Naive B cell (primary cell): Measurements from ENCODE around the gene VIPAS39. TPM values are rescaled to one million over a fixed set of nuclear protein-coding genes. Genes with fewer than 3 reads are reported as not detected.

ENCODE experiments used
- ATAC-seq, 2 donors: fragments of 150-1000 bp; cut with Tn5 transposase; 2 replicates each; pipeline ENCODE4 v1.10.0; 2021; ENCODE audit warnings: low read depth in 2 of 2, mild to moderate bottlenecking in 2 of 2, moderate library complexity in 2 of 2
- DNase-seq: peaks from one replicate; pipeline ENCODE4 v3.0.0; 2022
- H3K27ac Mint-ChIP-seq, 6 donors: one replicate each; pipeline ENCODE4 v1.8.0; 2020 to 2022; ENCODE audit warnings: mild to moderate bottlenecking in 6 of 6, mixed read lengths in 6 of 6, moderate library complexity in 5 of 6, inconsistent platforms in 2 of 6
- H3K27me3 Mint-ChIP-seq, 3 donors: one replicate each; pipeline ENCODE4 v1.8.0; 2021 to 2022; ENCODE audit warnings: mixed read lengths in 3 of 3, mild to moderate bottlenecking in 1 of 3
- H3K36me3 Mint-ChIP-seq, 2 donors: one replicate each; pipeline ENCODE4 v1.8.0; 2020 to 2022; ENCODE audit warnings: mixed read lengths in 2 of 2, inconsistent platforms in 1 of 2, mild to moderate bottlenecking in 1 of 2
- H3K4me1 Mint-ChIP-seq, 3 donors: one replicate each; pipeline ENCODE4 v1.8.0; 2020 to 2022; ENCODE audit warnings: mixed read lengths in 3 of 3, inconsistent platforms in 1 of 3, mild to moderate bottlenecking in 1 of 3, moderate library complexity in 1 of 3
- H3K4me3 Mint-ChIP-seq, 8 donors: one replicate each; pipeline ENCODE4 v1.8.0; 2020 to 2022; ENCODE audit warnings: mild to moderate bottlenecking in 8 of 8, mixed read lengths in 8 of 8, moderate library complexity in 8 of 8, inconsistent platforms in 2 of 8
- H3K9me3 Mint-ChIP-seq, 7 donors: one replicate each; pipeline ENCODE4 v1.8.0; 2020 to 2022; ENCODE audit warnings: mixed read lengths in 7 of 7, mild to moderate bottlenecking in 5 of 7, inconsistent platforms in 2 of 7, moderate library complexity in 1 of 7
- polyA plus RNA-seq, 6 donors: library from polyadenylated mRNA; unstranded; fragments of 300-500 nt; fragmentation: Illumina TruSeq; gene quantifications; one replicate each; pipeline ENCODE4 v1.2.3, GENCODE V29; 2021; ENCODE audit warnings: low read depth in 6 of 6

The VIPAS39 gene
- polyA plus RNA-seq, 6 donors from 2014 or later: 8.6 to 13.9 (median 9.7) TPM

DNA sequence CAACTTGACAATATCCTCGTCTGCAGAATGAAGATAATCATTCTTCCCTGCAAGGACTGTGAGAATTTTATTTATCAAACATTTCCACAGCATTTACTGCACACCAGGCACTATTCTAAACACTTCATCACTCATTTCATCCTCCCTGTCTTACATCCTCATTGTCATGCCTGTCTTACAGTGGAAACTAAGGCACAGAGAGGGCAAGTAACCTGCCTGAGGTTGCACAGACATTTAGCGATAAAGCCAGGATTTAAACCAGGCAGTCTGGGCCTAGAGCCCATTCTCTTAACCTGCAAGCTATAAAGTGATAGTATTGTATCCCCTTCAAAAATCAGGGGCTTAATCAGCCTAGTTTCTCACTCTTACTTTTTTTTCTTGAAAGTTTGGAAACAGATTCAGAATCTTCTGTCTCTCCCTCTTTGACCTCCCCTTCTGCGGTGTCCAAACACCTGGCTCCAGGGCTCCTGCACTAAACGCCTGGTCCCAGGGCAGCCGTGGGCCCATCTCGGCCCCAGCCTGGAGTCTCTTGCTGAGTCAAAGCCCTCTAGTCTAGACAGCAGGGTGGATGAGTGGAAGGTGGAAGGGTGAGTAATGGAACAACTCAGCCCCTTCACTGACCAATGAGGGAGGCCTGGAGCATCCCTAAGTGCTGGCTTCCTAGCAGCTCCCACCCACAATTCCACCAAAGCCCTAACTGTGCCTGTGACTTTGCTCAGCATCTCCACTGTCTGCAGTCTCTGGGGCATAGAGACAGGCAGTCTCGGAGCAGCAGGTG, 28.7 kb upstream of the VIPAS39 start:
- DNase-seq (no peak), ATAC-seq (no peak)
- Mint-ChIP-seq H3K27ac (no peak overlapping the region), H3K36me3 (no peaks in the 10 kb centered on the region), H3K4me3 (no peak overlapping the region), H3K9me3 (no peaks in the 10 kb centered on the region), H3K27me3 (no peaks in the 10 kb centered on the region), H3K4me1 (peaks cover 0 to 6% (median 0%) of the 10 kb centered on the region in 3 donors)

DNA sequence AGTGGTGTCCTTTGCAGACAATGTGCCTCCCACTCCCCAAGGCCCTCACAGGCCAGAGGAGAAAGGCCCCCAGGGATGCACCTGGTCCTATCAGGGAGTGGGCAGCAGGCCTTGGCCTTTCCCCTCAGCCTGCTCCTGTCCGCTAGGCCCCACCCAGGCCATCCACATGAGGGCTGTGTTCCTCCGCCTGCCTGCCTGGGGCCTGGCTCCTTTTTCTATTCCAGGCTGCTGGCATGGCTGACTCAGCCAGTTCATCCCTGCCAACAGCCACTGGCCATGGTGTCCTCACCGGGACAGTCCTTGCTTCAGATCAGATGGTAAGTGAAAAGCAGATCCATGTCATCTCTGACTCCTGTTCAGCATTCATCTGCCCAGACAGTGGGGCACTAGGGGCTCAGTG, 27.9 kb upstream of the VIPAS39 start:
- H3K4me3 Mint-ChIP-seq: no peak overlapping the region
- no peak overlapping the region for H3K27ac Mint-ChIP-seq
- ATAC-seq (no peak), DNase-seq (no peak)
- H3K4me1 Mint-ChIP-seq: peaks cover 0 to 6% (median 0%) of the 10 kb centered on the region in 3 donors
- no peaks in the 10 kb centered on the region for H3K9me3 Mint-ChIP-seq
- no peaks in the 10 kb centered on the region for H3K36me3 Mint-ChIP-seq
- no peaks in the 10 kb centered on the region for H3K27me3 Mint-ChIP-seq

- DNase-seq: no peak
- H3K27ac Mint-ChIP-seq: peak overlapping the region in 1 of 6 donors; percentile 47
- peak overlapping the region in 1 of 8 donors; percentile 42 for H3K4me3 Mint-ChIP-seq
- no peaks in the 10 kb centered on the region for H3K9me3 Mint-ChIP-seq
- H3K36me3 Mint-ChIP-seq: no peaks in the 10 kb centered on the region
- H3K4me1 Mint-ChIP-seq: peaks cover 0 to 6% (median 0%) of the 10 kb centered on the region in 3 donors
- no peak for ATAC-seq
- no peaks in the 10 kb centered on the region for H3K27me3 Mint-ChIP-seq
Measured at GRCh38 chr14:77482422-77482821, 25.0 kb upstream of the VIPAS39 start.

- Mint-ChIP-seq H3K27me3 (no peaks in the 10 kb centered on the region), H3K4me1 (peaks cover 0 to 6% (median 2%) of the 10 kb centered on the region in 3 donors), H3K27ac (no peak overlapping the region), H3K4me3 (no peak overlapping the region), H3K9me3 (no peaks in the 10 kb centered on the region), H3K36me3 (no peaks in the 10 kb centered on the region)
- peak; percentile 51 to 60 for ATAC-seq
- DNase-seq: no peak
Measured at GRCh38 chr14:77478796-77479195, 21.4 kb upstream of the VIPAS39 start.

DNA sequence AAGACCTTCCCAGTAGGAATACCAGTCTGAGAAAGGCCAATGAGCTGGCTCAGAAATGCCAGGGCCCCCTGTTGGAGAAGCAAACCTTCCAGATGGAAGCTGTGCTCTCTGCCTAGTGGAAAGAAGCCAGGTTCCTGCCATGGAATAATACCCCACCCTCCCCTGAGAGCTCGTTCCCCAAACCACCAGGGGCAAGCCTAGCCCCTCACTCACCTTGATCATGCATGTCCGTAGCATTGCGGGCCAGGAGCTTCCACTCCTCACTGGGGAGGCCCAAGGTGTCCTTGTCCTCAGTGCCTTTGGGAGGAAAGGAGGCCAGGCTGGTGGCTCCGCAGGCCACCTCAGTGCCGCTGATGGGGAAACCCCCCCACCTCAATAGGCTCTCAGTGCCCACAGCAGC, 20.6 kb upstream of the VIPAS39 start:
- no peak for DNase-seq
- Mint-ChIP-seq H3K4me3 (no peak overlapping the region), H3K27me3 (no peaks in the 10 kb centered on the region), H3K36me3 (no peaks in the 10 kb centered on the region), H3K4me1 (peaks cover 0 to 6% (median 2%) of the 10 kb centered on the region in 3 donors), H3K9me3 (no peaks in the 10 kb centered on the region), H3K27ac (no peak overlapping the region)
- ATAC-seq: no peak

DNA sequence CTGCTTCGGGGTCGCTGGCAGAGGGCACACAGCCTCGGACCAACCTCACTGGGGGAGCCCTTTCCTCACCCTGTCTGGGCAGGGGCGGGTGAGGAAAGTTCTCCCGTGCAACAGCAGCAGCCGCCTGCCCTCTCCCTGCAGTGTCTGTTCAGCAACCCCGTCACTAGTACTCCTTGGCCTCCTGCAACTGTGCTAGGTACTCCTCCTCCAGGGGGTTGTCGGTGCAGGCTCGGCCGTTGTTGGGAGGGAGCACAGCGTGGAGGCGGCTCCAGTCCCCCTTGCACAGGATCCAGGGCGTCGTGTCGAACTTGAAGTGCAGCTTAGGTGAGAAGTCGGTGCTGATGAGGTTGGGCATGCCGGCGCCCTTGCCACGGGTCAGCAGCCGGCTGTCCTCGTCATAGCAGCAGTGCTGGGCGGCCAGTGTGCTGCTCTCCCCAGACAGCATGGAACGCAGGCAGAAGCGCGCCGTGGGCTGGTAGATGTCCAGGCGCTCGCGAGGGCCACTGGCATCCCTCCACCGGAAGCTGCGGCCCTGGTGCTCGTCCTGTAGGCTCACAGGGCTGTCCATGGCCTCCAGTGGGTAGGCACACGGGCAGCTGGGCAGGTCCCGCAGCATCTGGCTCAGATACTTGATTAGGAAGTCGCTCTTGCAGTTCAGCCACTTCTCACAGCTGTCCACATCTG, 18.2 kb upstream of the VIPAS39 start:
- no peaks in the 10 kb centered on the region for H3K36me3 Mint-ChIP-seq
- ATAC-seq: no peak
- no peaks in the 10 kb centered on the region for H3K9me3 Mint-ChIP-seq
- DNase-seq: no peak
- peak overlapping the region in 1 of 8 donors; percentile 71 for H3K4me3 Mint-ChIP-seq
- H3K4me1 Mint-ChIP-seq: peaks cover 0 to 2% (median 0%) of the 10 kb centered on the region in 3 donors
- H3K27ac Mint-ChIP-seq: no peak overlapping the region
- no peaks in the 10 kb centered on the region for H3K27me3 Mint-ChIP-seq

DNA sequence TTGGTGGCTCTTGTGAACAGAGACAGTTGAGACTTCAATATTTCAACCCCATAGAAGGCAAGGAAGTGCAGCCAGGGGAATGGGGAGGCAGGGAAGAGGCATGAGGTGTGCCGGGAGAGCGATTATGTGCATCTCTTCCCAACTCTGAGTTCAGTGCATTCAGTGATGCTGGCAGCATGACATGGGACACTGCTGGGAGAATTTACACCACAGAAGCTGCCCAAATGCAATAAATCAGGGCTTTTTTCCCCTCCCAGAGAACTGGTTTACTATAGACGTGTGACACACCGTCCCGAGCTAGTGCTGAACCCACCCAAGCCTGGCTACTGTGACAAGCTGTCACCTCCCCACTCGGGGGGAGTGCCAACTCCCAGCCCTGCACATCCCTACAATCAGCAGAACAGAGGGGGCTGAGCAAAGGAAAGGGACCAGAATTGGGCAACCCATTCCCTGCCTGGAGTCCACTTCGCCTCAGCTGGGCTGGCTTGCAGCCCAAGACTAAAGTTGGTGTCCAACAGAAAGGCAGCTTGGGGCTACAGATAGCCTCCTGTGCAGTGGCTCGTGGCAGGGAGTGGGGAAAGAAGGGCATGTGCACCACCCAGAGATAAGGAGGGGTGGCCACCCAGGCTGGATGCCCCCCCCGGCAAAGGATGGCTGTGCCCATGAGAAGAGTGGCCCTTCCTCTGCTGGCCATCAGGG, 17.2 kb upstream of the VIPAS39 start:
- no peaks in the 10 kb centered on the region for H3K27me3 Mint-ChIP-seq
- H3K36me3 Mint-ChIP-seq: peaks cover 0 to under 1% of the 10 kb centered on the region in 2 donors
- peaks cover 0 to 2% (median 0%) of the 10 kb centered on the region in 3 donors for H3K4me1 Mint-ChIP-seq
- H3K9me3 Mint-ChIP-seq: no peaks in the 10 kb centered on the region
- peak overlapping the region in 2 of 6 donors; percentile 69 for H3K27ac Mint-ChIP-seq
- ATAC-seq: no peak
- no peak for DNase-seq
- H3K4me3 Mint-ChIP-seq: no peak overlapping the region

DNA sequence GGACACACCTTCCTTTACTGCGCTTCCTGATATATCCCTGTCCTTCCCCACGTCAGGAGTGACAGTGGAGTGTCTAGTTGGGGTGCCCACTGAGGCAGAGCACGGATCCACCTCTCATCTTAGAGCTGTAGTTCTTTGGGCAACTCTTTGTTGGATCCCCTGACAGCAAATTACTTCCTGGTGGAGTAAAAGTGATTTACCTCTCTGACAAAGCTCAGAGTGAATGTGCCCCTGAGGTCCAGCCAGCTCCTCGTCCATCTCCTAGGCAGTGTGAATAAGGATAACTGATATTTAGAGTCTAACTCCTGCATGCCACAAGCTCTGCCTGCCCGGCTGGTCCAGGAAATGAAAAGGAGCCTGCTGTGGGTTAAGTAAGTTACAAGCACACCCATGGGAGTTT, 16.5 kb upstream of the VIPAS39 start:
- DNase-seq: no peak
- H3K4me1 Mint-ChIP-seq: peaks cover 0 to 2% (median 0%) of the 10 kb centered on the region in 3 donors
- peaks cover 7 to 8% of the 10 kb centered on the region in 2 donors for H3K36me3 Mint-ChIP-seq

DNA sequence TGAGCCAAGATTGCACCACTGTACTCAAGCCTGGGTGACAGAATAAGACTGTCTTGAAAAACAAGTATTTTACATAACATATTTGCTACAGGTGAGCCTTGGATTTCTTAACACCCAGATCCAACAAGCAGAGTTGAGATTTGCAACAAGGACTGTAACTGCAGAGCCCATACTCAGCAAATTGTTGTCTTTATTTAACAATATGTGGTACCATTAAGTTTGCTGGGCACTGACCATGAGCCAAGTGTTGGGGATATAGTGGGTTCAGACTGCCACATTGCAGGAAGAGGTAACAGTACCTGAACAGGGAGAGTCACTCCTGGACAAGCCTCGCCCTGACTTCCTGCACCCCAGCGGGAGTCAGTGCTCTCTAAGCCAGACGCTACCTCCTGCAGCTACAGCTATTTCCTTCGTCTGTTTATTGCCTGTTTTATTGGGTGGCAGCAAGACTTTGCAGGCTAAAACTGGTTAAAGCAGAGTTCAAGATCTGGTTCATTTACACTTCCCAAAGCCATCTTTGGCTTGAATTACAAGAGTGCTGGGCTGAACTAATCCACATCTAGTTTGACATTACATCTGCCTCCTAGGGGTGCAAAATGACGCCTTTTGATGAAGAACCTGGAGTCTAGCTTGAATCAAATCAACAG, 12.9 kb upstream of the VIPAS39 start:
- Mint-ChIP-seq H3K27ac (no peak overlapping the region), H3K4me1 (no peaks in the 10 kb centered on the region), H3K36me3 (peaks cover 14 to 20% of the 10 kb centered on the region in 2 donors), H3K27me3 (no peaks in the 10 kb centered on the region), H3K4me3 (no peak overlapping the region), H3K9me3 (no peaks in the 10 kb centered on the region)
- ATAC-seq (no peak), DNase-seq (no peak)

More for the DNA sequence above, 16.5 kb upstream of the VIPAS39 start:
- Mint-ChIP-seq H3K9me3 (no peaks in the 10 kb centered on the region), H3K27me3 (no peaks in the 10 kb centered on the region), H3K4me3 (no peak overlapping the region), H3K27ac (peak overlapping the region in 2 of 6 donors; percentile 69)
- no peak for ATAC-seq

GRCh38 chr14:77469539-77469938, 12.1 kb upstream of the VIPAS39 start:
- ATAC-seq (no peak), DNase-seq (no peak)
- peaks cover 20 to 22% of the 10 kb centered on the region in 2 donors for H3K36me3 Mint-ChIP-seq
- H3K4me3 Mint-ChIP-seq: no peak overlapping the region
- no peak overlapping the region for H3K27ac Mint-ChIP-seq
- H3K27me3 Mint-ChIP-seq: no peaks in the 10 kb centered on the region
- no peaks in the 10 kb centered on the region for H3K4me1 Mint-ChIP-seq
- H3K9me3 Mint-ChIP-seq: no peaks in the 10 kb centered on the region

DNA sequence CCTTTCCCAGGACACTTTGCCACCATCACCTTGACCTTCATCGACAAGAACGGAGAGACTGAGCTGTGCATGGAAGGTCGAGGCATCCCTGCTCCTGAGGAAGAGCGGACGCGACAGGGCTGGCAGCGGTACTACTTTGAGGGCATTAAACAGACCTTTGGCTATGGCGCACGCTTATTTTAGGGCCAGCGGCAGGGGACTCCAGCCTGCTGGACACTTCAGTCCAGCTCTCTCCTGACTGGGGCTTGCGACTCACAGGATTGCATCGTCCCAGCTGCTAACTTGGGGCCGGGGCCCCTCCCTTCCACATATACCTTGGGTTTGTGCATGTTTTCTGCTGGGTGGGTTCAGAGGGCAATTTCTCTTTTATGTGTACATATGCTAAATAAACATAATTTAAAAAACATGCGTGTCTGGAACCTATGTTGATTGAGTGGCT, 11.7 kb upstream of the VIPAS39 start:
- H3K9me3 Mint-ChIP-seq: no peaks in the 10 kb centered on the region
- peak overlapping the region in 1 of 6 donors; percentile 56 for H3K27ac Mint-ChIP-seq
- H3K36me3 Mint-ChIP-seq: peaks cover 20 to 22% of the 10 kb centered on the region in 2 donors
- DNase-seq (no peak), ATAC-seq (no peak)
- H3K4me1 Mint-ChIP-seq: no peaks in the 10 kb centered on the region
- no peak overlapping the region for H3K4me3 Mint-ChIP-seq
- no peaks in the 10 kb centered on the region for H3K27me3 Mint-ChIP-seq

DNA sequence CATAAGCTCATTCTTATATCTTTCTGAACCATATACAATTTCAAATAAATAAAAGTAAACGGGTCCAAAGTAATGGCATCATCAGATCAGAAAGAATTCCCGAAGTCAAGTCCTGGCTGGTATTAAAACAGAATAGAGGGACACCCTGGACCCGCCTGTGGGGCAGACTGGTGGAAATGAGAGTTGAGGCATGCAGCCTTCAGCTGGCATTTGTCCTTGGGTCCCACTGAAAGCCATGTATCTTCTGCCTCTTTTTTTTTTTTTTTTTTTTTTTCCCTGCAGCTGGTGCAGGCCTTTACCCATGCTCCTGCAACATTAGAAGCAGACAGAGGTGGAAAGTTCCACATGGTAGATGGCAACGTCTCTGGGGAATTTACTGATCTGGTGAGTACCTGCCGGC, 10.4 kb upstream of the VIPAS39 start:
- peaks cover 20 to 24% of the 10 kb centered on the region in 2 donors for H3K36me3 Mint-ChIP-seq
- DNase-seq: no peak
- H3K4me1 Mint-ChIP-seq: no peaks in the 10 kb centered on the region
- no peaks in the 10 kb centered on the region for H3K9me3 Mint-ChIP-seq
- H3K4me3 Mint-ChIP-seq: no peak overlapping the region
- ATAC-seq: no peak
- peak overlapping the region in 1 of 6 donors; percentile 78 for H3K27ac Mint-ChIP-seq
- no peaks in the 10 kb centered on the region for H3K27me3 Mint-ChIP-seq

DNA sequence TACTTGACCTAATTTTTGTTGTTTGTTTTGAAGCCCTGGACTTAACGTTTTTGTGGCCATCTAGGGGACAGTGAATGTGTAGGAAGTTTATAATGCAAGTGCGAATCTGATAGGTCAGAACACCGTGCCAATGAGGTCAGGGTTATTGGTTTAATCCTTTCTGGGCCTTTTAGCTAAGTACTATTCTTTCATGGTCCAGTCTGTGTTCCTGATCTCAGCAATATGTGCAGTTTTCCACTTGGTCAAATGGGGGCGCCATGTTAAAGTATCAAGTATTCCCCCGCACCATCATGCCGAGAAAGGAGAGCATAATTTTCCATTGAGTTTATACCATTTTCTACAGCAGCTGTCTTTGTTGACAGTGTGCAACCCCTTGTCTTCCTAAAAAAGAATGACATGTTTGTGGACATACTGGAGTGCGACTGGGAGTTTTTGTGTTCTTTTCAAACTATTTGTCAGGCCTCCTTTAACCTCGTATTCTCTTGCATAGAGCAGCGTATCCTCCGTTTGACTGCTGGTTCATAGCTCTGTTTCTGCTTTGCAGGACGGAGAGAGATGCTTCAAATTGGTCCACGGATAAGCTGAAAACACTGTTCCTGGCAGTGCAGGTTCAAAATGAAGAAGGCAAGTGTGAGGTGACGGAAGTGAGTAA, 1.8 kb upstream of the VIPAS39 start:
- peak; percentile 43 for DNase-seq
- H3K4me3 Mint-ChIP-seq: peak overlapping the region; percentile 99 to 100 (median 100)
- no peak for ATAC-seq
- no peaks in the 10 kb centered on the region for H3K9me3 Mint-ChIP-seq
- no peaks in the 10 kb centered on the region for H3K27me3 Mint-ChIP-seq
- H3K27ac Mint-ChIP-seq: peak overlapping the region; percentile 32 to 100 (median 93)
- H3K36me3 Mint-ChIP-seq: peaks cover 8 to 22% of the 10 kb centered on the region in 2 donors
- H3K4me1 Mint-ChIP-seq: peaks cover 36 to 39% (median 37%) of the 10 kb centered on the region in 3 donors
